BE2C (cell line): ENCODE data around the gene WDR37.

Experiments
- DNase-seq: peaks from one replicate; pipeline ENCODE4 v3.0.0-alpha.2; 2020
- H3K27me3 ChIP-seq: fragments of 250-450 bp; sonication (Bioruptor Pico); 2 replicates; pipeline ENCODE4 v1.5.1; 2020; ENCODE audit warnings: mild to moderate bottlenecking
- H3K36me3 ChIP-seq: fragments of 250-450 bp; sonication (Bioruptor Pico); 2 replicates; pipeline ENCODE4 v1.5.1; 2020; ENCODE audit warnings: mild to moderate bottlenecking
- H3K4me1 ChIP-seq: fragments of 250-450 bp; sonication (Bioruptor Pico); 2 replicates; pipeline ENCODE4 v1.5.1; 2020
- H3K4me3 ChIP-seq: 2 replicates; pipeline ENCODE4 v1.5.1; 2011; ENCODE audit warnings: low read depth, low read length
- H3K9me3 ChIP-seq: fragments of 250-450 bp; sonication (Bioruptor Pico); 2 replicates; pipeline ENCODE4 v1.5.1; 2020
- CTCF ChIP-seq: IDR thresholded peaks from 2 replicates; pipeline ENCODE4 v1.5.1; 2012; ENCODE audit warnings: mild to moderate bottlenecking, low read depth, low read length

The WDR37 gene

GRCh38 chr10:1011696-1012095 is 44.5 kb upstream of the WDR37 start:
- TF ChIP-seq CTCF = no peak
- no peak for DNase-seq
- no peaks in the 10 kb centered on the region for H3K9me3 ChIP-seq
- no peaks in the 10 kb centered on the region for H3K27me3 ChIP-seq
- peaks cover 9% of the 10 kb centered on the region for H3K4me1 ChIP-seq
- H3K4me3 ChIP-seq = no peak overlapping the region
- peaks cover 80% of the 10 kb centered on the region for H3K36me3 ChIP-seq

GRCh38 chr10:1015688-1016087 is 40.5 kb upstream of the WDR37 start:
- Histone ChIP-seq H3K9me3 (no peaks in the 10 kb centered on the region), H3K4me3 (no peak overlapping the region), H3K4me1 (no peaks in the 10 kb centered on the region), H3K27me3 (no peaks in the 10 kb centered on the region), H3K36me3 (peaks cover 69% of the 10 kb centered on the region)
- no peak for TF ChIP-seq CTCF
- no peak for DNase-seq

- Histone ChIP-seq H3K4me1 (no peaks in the 10 kb centered on the region), H3K27me3 (no peaks in the 10 kb centered on the region), H3K4me3 (no peak overlapping the region), H3K9me3 (no peaks in the 10 kb centered on the region), H3K36me3 (peaks cover 37% of the 10 kb centered on the region)
- no peak for DNase-seq
- no peak for TF ChIP-seq CTCF
These were observed 36.8 kb upstream of the WDR37 start for GRCh38 chr10:1019362-1019761.

- H3K36me3 ChIP-seq = peaks cover 32% of the 10 kb centered on the region
These were observed 35.7 kb upstream of the WDR37 start for GRCh38 chr10:1020460-1020859.

GRCh38 chr10:1020958-1021357 is 35.2 kb upstream of the WDR37 start:
- Histone ChIP-seq H3K27me3 (no peaks in the 10 kb centered on the region), H3K4me3 (no peak overlapping the region), H3K4me1 (no peaks in the 10 kb centered on the region), H3K36me3 (peaks cover 28% of the 10 kb centered on the region), H3K9me3 (no peaks in the 10 kb centered on the region)
- no peak for TF ChIP-seq CTCF
- DNase-seq = no peak

More at GRCh38 chr10:1020460-1020859, 35.7 kb upstream of the WDR37 start:
- no peak overlapping the region for H3K4me3 ChIP-seq
- no peak for TF ChIP-seq CTCF
- no peaks in the 10 kb centered on the region for H3K4me1 ChIP-seq
- H3K9me3 ChIP-seq = no peaks in the 10 kb centered on the region
- no peaks in the 10 kb centered on the region for H3K27me3 ChIP-seq
- no peak for DNase-seq

- H3K36me3 ChIP-seq = peaks cover 16% of the 10 kb centered on the region
- TF ChIP-seq CTCF = no peak
- no peak overlapping the region for H3K4me3 ChIP-seq
- H3K9me3 ChIP-seq = no peaks in the 10 kb centered on the region
- H3K27me3 ChIP-seq = no peaks in the 10 kb centered on the region
- no peak for DNase-seq
- H3K4me1 ChIP-seq = no peaks in the 10 kb centered on the region
These were observed 33.8 kb upstream of the WDR37 start for GRCh38 chr10:1022413-1022812.
